CD4-positive, alpha-beta T cell (primary cell): ENCODE results near the gene EML2. TPM values are rescaled to one million over a fixed set of nuclear protein-coding genes. Genes with fewer than 3 reads are reported as not detected.

Experiments
- ATAC-seq: fragments of 200-7000 bp; cut with Tn5 transposase; one replicate; pipeline ENCODE4 v1.10.0; 2022; ENCODE audit warnings: mild to moderate bottlenecking; ENCODE audit not compliant: poor library complexity
- CTCF ChIA-PET: fragments of 350-600 bp; sonication (Branson Sonifier 250); formaldehyde crosslinking; loops from one replicate; lab custom pipeline; 2021; ENCODE audit warnings: antibody characterized with exemption, inconsistent platforms; lab: Charles Lee
- POLR2A ChIA-PET: fragments of 350-600 bp; sonication (Branson Sonifier 250); formaldehyde crosslinking; loops from one replicate; lab custom pipeline; 2021; ENCODE audit warnings: antibody characterized with exemption, inconsistent platforms; lab: Charles Lee
- DNase-seq, 14 experiments: peaks; one replicate each; pipeline ENCODE4 v3.0.0-alpha.2; 2013 to 2020; ENCODE audit warnings: mixed read lengths in 2 of 14
- H3K27ac ChIP-seq, 2 donors: one replicate each; pipeline versions ENCODE4 v1.5.1 to v1.7.0; 2013; ENCODE audit warnings: low read length in 2 of 2, low read depth in 1 of 2, mild to moderate bottlenecking in 1 of 2
- H3K27me3 ChIP-seq, 2 experiments: 1 replicate in 1 of 2; 2 replicates in 1 of 2; pipeline versions ENCODE4 v1.6.1 to v1.7.0; 2013; ENCODE audit warnings: low read length in 2 of 2, control low read depth in 1 of 2, mild to moderate bottlenecking in 1 of 2, moderate library complexity in 1 of 2; ENCODE audit not compliant: insufficient read depth in 2 of 2, control insufficient read depth in 1 of 2
- H3K36me3 ChIP-seq: one replicate; pipeline ENCODE4 v1.6.1; 2013; ENCODE audit warnings: low read length, control low read depth; ENCODE audit not compliant: insufficient read depth
- H3K4me1 ChIP-seq: one replicate; pipeline ENCODE4 v1.6.1; 2013; ENCODE audit warnings: low read length, control low read depth; ENCODE audit not compliant: insufficient read depth
- H3K4me3 ChIP-seq: one replicate; pipeline ENCODE4 v1.5.1; 2013; ENCODE audit warnings: mild to moderate bottlenecking, low read length, moderate library complexity
- H3K9me3 ChIP-seq, 2 experiments: 1 replicate in 1 of 2; 2 replicates in 1 of 2; pipeline versions ENCODE4 v1.6.1 to v1.7.0; 2013; ENCODE audit warnings: low read length in 2 of 2, mild to moderate bottlenecking in 2 of 2, control low read depth in 1 of 2, moderate library complexity in 1 of 2; ENCODE audit not compliant: control insufficient read depth in 1 of 2, insufficient read depth in 1 of 2
- H3K27ac Mint-ChIP-seq: one replicate; pipeline ENCODE4 v1.8.0; 2020; ENCODE audit warnings: mixed read lengths
- H3K27me3 Mint-ChIP-seq: one replicate; pipeline ENCODE4 v1.8.0; 2021; ENCODE audit warnings: mixed read lengths
- H3K36me3 Mint-ChIP-seq: one replicate; pipeline ENCODE4 v1.8.0; 2021; ENCODE audit warnings: low read depth, mixed read lengths
- H3K4me1 Mint-ChIP-seq: one replicate; pipeline ENCODE4 v1.8.0; 2021; ENCODE audit warnings: low read depth, mixed read lengths
- H3K4me3 Mint-ChIP-seq: one replicate; pipeline ENCODE4 v1.8.0; 2020; ENCODE audit warnings: mild to moderate bottlenecking, mixed read lengths
- H3K9me3 Mint-ChIP-seq: one replicate; pipeline ENCODE4 v1.8.0; 2020; ENCODE audit warnings: mixed read lengths
- CTCF ChIP-seq: fragments of 200-600 bp; IDR thresholded peaks from one replicate; pipeline ENCODE4 v1.8.0; 2022; ENCODE audit warnings: antibody characterized with exemption, mild to moderate bottlenecking
- intact Hi-C, 2 experiments: fragments of 100-400 bp; cut with DNase I in 1 of 2; cut with micrococcal nuclease in 1 of 2; formaldehyde crosslinking; loops; one replicate each; pipeline versions ENCODE4 v1.15.1 to v1.9.0; 2023 to 2025; cut with DNase I, micrococcal nuclease
- total RNA-seq, 174 experiments: library from RNA in 2 of 174; stranded (reverse) in 2 of 174; gene quantifications; one replicate each; pipeline ENCODE4 v1.2.3 and lab custom pipeline; 2021 to 2026

Gene EML2
- total RNA-seq, 2 experiments from 2014 or later = 29.2 to 30.4 TPM

DNA sequence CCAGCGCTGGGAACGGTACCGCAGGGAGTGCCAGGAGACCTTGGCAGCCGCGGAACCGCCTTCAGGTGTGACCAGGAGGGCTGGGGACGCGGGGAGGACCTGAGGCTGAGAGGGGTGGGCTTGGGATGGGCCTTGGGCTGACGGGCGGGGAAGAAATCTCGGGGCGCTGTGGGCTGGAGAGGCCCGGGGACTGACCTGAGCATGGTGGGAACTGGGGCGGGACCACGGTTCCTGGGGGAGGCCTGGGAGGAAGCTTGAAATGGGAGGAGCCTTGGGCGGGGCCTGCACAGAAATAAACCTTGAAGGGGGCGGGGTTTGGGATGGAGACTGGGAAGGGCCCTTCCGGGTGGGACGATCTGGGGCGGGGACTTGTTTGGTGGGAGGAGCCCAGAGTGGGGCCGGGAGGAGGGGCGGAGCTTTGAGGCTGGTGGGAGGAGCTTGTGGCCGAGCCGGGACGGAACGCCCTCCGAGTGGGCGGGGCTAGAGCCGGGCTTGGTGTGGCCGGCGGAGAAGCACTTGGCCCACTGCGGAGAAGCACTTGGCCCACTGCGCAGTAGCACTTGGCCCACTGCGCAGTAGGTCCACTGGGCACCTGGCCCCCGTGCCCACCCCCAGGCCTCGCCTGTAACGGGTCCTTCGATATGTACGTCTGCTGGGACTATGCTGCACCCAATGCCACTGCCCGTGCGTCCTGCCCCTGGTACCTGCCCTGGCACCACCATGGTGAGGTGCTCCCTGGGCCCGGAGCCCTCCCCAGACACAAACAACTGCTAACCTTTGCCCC lies 31.7 kb upstream of the EML2 start:
- Histone ChIP-seq H3K4me1 (peaks cover 40% of the 10 kb centered on the region), H3K36me3 (no peaks in the 10 kb centered on the region), H3K27me3 (peaks cover 9 to 18% of the 10 kb centered on the region in 2 experiments), H3K27ac (no peak overlapping the region), H3K4me3 (no peak overlapping the region), H3K9me3 (peaks cover 0 to 18% of the 10 kb centered on the region in 2 experiments)
- Mint-ChIP-seq H3K27me3 (peaks cover 38% of the 10 kb centered on the region), H3K9me3 (no peaks in the 10 kb centered on the region), H3K4me1 (peaks cover 39% of the 10 kb centered on the region), H3K36me3 (no peaks in the 10 kb centered on the region), H3K27ac (no peak overlapping the region), H3K4me3 (peak overlapping the region; percentile 56)
- ChIA-PET CTCF (no interaction called here), POLR2A (interaction anchor here (0.6 to 1.7 kb wide), 4 partner anchors 17 to 192 kb away, joined by 3 to 5 read pairs (median 4); partner anchors contain the start of gene QPCTL)
- peak in 10 of 14 experiments; percentile 23 to 75 (median 39) for DNase-seq
- peak; percentile 18 for ATAC-seq
- intact Hi-C loops = no loop called here
- no peak for TF ChIP-seq CTCF

- H3K36me3 Mint-ChIP-seq = no peaks in the 10 kb centered on the region
- DNase-seq = peak in 5 of 14 experiments; percentile 16 to 58 (median 46)
- intact Hi-C loops = no loop called here
- H3K4me3 Mint-ChIP-seq = peak overlapping the region; percentile 87
- ATAC-seq = peak; percentile 24
- ChIA-PET POLR2A (interaction anchor here (1.2 to 2.7 kb wide), 3 partner anchors 9 to 24 kb away, joined by 3 to 12 read pairs (median 4); partner anchors contain the start of genes QPCTL and SNRPD2), CTCF (interaction anchor here (1.0 to 2.5 kb wide), 3 partner anchors 9 to 229 kb away, joined by 4 to 16 read pairs (median 9); no protein-coding TSS in a partner anchor)
- H3K4me1 ChIP-seq = peaks cover 46% of the 10 kb centered on the region
- peaks cover 0 to 18% of the 10 kb centered on the region in 2 experiments for H3K9me3 ChIP-seq
- H3K27me3 Mint-ChIP-seq = peaks cover 47% of the 10 kb centered on the region
- no peak for TF ChIP-seq CTCF
- no peak overlapping the region for H3K27ac Mint-ChIP-seq
- peaks cover 9 to 18% of the 10 kb centered on the region in 2 experiments for H3K27me3 ChIP-seq
- peaks cover 44% of the 10 kb centered on the region for H3K4me1 Mint-ChIP-seq
- H3K9me3 Mint-ChIP-seq = no peaks in the 10 kb centered on the region
- H3K27ac ChIP-seq = no peak overlapping the region
- peak overlapping the region; percentile 57 for H3K4me3 ChIP-seq
- H3K36me3 ChIP-seq = no peaks in the 10 kb centered on the region
These were observed 29.2 kb upstream of the EML2 start for GRCh38 chr19:45668342-45668871.

DNA sequence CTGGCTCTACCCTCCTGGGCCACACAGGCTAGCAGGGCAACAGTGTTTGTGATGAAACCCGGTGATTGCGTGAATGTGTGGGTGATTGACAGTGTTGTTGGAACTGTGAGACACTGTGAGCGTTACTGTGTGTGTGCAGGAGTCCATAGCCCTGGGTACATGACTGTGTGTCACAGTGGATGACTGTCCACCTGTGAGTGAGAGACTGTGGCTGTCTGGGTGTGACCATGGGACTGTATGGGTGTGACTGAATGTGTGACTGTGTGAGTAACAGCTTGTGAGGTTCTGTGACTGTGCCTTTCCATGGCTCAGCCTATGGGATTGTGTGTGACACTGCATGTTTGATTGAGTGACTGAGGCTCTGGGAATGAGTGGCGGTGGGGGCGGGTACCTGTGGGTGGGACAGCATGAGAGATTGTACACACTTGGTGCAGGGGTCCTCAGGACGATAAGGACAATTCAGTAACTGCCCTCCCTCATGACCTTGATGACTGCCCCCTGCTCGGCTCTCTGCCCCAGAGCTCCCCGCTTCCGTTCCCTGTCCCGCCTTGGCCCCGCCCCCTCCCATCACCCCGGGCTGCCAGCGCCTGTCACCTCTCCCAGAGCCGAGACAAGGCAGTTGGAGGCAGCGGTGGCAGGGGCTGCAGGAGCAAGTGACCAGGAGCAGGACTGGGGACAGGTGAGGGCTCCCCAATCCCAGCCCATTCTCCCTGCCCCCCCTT lies 28.6 kb upstream of the EML2 start, which contains the start of gene GIPR:
Gene GIPR (plus strand): TSS at position 602 of the 722 bp plus-strand sequence. CDS start 1,300 bp downstream, outside the sequence.
- ChIA-PET CTCF (interaction anchor here (1.0 to 2.5 kb wide), 4 partner anchors 10 to 228 kb away, joined by 3 to 16 read pairs (median 6); no protein-coding TSS in a partner anchor), POLR2A (interaction anchor here (0.6 to 2.7 kb wide), 3 partner anchors 9 to 49 kb away, joined by 3 to 12 read pairs (median 4); no protein-coding TSS in a partner anchor)
- Mint-ChIP-seq H3K4me3 (peak within 1 kb of the TSS; percentile 87), H3K9me3 (no peaks in the 10 kb centered on the region), H3K27me3 (peaks cover 45% of the 10 kb centered on the region), H3K4me1 (peaks cover 44% of the 10 kb centered on the region), H3K27ac (no peak within 1 kb of the TSS), H3K36me3 (no peaks in the 10 kb centered on the region)
- intact Hi-C loops = no loop called here
- TF ChIP-seq CTCF = no peak
- DNase-seq (peak in 12 of 14 experiments; percentile 34 to 76 (median 57)), ATAC-seq (peak; percentile 52)
- H3K4me3 ChIP-seq = peak within 1 kb of the TSS; percentile 57
- no peak within 1 kb of the TSS for H3K27ac ChIP-seq
- peaks cover 46% of the 10 kb centered on the region for H3K4me1 ChIP-seq
- H3K27me3 ChIP-seq = peaks cover 9 to 18% of the 10 kb centered on the region in 2 experiments
- H3K9me3 ChIP-seq = peaks cover 0 to 18% of the 10 kb centered on the region in 2 experiments
- H3K36me3 ChIP-seq = no peaks in the 10 kb centered on the region
